Brain microvascular endothelial cell (primary cell): ENCODE results near the gene ARHGAP26.

ENCODE experiments used
- DNase-seq: peaks from one replicate; pipeline ENCODE4 v3.0.0-alpha.2; 2020
- H3K27ac ChIP-seq: fragments of 250-450 bp; sonication (Bioruptor Pico); 2 replicates; pipeline ENCODE4 v1.5.1; 2020; ENCODE audit warnings: mild to moderate bottlenecking, moderate library complexity
- H3K27me3 ChIP-seq: fragments of 250-450 bp; sonication (Bioruptor Pico); replicated peaks from 2 replicates; pipeline ENCODE4 v1.5.1; 2020; ENCODE audit warnings: mild to moderate bottlenecking
- H3K36me3 ChIP-seq: fragments of 250-450 bp; sonication (Bioruptor Pico); replicated peaks from 2 replicates; pipeline ENCODE4 v1.5.1; 2020; ENCODE audit warnings: mild to moderate bottlenecking
- H3K4me3 ChIP-seq: 2 replicates; pipeline ENCODE4 v1.5.1; 2011; ENCODE audit warnings: low read depth, mild to moderate bottlenecking, control low read depth, low read length, moderate library complexity
- in situ Hi-C: cut with HindIII; loops from 2 replicates; pipeline ENCODE4 v1.10.0; 2017; ENCODE audit warnings: low sequenced_read_pairs, low pct_ligation_motif_present
- TF ChIP-seq, protein P1 (sequence below): IDR thresholded peaks from 2 replicates; pipeline ENCODE4 v1.5.1; 2011; ENCODE audit warnings: low read depth, mild to moderate bottlenecking, moderate library complexity, low read length, control low read depth, inconsistent platforms; ENCODE audit errors: missing control alignments

Gene ARHGAP26

DNA sequence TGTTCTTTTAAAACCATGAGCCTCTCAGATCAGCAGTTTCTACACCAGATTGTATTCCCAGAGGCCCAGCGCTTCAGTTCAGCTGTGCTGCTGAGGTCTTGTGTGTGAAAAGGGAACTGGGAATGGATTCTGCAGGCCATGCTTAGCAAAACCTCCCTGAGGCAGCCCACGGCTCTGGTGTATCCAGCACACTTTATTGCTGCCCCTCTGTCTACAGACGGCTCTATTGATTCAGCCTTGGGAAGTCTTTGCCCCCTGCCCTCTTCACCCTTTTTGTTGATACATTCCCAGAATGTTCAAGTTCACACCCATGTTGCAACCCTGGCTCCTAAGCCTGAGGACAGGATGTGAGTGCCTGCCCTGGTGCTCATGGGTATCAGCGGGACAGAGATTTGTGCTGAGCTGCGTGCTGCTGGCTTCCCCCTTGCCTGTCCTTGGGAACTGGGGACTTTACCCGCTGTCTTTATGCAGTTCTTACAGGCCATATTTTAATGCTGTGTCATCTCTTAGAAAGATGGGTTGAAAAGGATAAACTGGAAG lies 37.3 kb downstream of the ARHGAP26 start:
- in situ Hi-C loops, result no loop called here
- no peak overlapping the region for H3K4me3 ChIP-seq
- no peak overlapping the region for H3K27ac ChIP-seq
- no peaks in the 10 kb centered on the region for H3K27me3 ChIP-seq
- H3K36me3 ChIP-seq, result no peaks in the 10 kb centered on the region
- no peak for DNase-seq
- TF ChIP-seq, protein P1, sequence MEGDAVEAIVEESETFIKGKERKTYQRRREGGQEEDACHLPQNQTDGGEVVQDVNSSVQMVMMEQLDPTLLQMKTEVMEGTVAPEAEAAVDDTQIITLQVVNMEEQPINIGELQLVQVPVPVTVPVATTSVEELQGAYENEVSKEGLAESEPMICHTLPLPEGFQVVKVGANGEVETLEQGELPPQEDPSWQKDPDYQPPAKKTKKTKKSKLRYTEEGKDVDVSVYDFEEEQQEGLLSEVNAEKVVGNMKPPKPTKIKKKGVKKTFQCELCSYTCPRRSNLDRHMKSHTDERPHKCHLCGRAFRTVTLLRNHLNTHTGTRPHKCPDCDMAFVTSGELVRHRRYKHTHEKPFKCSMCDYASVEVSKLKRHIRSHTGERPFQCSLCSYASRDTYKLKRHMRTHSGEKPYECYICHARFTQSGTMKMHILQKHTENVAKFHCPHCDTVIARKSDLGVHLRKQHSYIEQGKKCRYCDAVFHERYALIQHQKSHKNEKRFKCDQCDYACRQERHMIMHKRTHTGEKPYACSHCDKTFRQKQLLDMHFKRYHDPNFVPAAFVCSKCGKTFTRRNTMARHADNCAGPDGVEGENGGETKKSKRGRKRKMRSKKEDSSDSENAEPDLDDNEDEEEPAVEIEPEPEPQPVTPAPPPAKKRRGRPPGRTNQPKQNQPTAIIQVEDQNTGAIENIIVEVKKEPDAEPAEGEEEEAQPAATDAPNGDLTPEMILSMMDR, result no peak

DNA sequence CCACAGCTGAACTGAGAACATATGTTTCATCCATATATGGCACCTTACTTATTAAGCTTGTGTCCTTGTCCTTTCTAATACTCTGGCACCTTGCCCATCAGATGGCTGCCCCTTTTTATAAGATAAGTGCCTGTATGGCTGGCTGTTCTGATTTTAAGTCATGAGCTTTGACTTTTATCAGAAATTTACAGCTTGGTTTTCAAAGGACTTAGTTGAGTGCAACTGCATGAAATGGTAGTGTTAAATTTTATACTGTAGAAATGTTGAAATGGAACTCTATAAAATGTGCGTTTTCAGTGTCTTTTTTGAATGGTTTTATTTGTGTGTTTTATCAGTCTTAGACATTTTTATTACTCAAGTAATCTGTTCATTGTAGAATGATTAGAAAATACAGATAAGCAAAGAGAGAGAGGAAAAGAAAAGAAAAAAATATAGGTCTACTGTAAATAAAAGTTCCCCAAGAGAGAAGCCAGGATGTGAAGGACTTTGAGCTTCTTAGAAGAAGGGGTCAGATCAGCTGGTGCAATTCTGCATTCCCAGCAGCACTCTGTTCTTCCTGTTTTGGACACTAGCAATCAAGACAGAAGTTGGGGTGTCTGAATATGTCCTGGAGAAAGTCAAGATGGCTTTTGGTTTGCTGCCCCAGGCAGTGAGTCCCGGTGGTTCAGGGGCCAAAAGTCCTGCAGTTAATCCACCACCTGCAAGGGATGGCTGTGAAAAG lies 38.9 kb downstream of the ARHGAP26 start:
- H3K4me3 ChIP-seq, result no peak overlapping the region
- in situ Hi-C loops, result no loop called here
- no peak for DNase-seq
- TF ChIP-seq, protein P1, result no peak
- H3K27ac ChIP-seq, result no peak overlapping the region
- no peaks in the 10 kb centered on the region for H3K27me3 ChIP-seq
- no peaks in the 10 kb centered on the region for H3K36me3 ChIP-seq

DNA sequence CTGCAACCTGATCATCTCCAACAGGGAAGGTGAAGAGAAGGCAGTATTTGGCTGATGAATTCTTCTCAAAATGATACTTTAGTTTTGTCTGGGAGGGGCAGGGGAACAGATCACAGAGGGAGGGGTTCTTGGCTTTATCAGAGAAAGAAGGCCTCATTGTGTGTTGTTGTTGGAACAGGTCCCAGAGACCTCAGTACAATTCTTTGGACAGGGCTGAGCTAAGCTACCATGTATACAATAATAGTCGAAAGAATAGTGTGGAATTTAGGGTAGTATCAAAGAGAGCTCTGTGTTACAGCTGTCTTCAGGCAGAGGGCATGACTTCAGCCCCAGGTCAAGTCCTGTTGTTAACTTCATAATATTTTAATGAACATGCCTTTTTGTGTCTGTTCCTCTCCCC lies 39.9 kb downstream of the ARHGAP26 start:
- Histone ChIP-seq H3K4me3 (no peak overlapping the region), H3K27ac (no peak overlapping the region), H3K36me3 (no peaks in the 10 kb centered on the region), H3K27me3 (no peaks in the 10 kb centered on the region)
- in situ Hi-C loops, result no loop called here
- no peak for DNase-seq
- TF ChIP-seq, protein P1, result no peak

DNA sequence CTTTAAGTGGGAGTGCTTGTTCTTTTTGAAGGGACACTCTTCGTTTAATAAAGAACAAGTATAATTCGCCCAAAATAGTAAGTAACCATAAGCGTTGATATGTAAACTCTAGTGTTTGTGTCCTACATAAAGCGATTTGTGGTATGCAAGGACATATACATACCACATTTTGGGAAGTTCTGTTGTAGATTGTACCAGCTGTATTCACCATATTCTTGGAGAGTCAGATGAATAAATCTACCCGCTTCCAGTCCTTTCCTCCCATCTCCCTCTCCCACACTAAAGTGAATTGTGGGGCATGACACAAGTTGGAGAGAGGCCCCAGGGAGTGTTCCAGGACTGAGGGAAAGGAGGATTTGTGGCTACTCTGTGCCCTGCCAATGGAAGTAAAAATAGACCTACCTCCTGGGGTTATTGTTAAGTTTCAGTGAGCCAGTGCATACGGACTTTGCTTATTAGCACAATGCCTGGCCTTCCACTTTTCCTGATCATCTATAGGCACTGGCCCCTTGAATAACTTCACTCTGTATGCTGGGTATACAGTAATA lies 40.6 kb downstream of the ARHGAP26 start:
- Histone ChIP-seq H3K4me3 (no peak overlapping the region), H3K27ac (no peak overlapping the region), H3K36me3 (no peaks in the 10 kb centered on the region), H3K27me3 (no peaks in the 10 kb centered on the region)
- TF ChIP-seq, protein P1, result no peak
- in situ Hi-C loops, result no loop called here
- DNase-seq, result no peak

DNA sequence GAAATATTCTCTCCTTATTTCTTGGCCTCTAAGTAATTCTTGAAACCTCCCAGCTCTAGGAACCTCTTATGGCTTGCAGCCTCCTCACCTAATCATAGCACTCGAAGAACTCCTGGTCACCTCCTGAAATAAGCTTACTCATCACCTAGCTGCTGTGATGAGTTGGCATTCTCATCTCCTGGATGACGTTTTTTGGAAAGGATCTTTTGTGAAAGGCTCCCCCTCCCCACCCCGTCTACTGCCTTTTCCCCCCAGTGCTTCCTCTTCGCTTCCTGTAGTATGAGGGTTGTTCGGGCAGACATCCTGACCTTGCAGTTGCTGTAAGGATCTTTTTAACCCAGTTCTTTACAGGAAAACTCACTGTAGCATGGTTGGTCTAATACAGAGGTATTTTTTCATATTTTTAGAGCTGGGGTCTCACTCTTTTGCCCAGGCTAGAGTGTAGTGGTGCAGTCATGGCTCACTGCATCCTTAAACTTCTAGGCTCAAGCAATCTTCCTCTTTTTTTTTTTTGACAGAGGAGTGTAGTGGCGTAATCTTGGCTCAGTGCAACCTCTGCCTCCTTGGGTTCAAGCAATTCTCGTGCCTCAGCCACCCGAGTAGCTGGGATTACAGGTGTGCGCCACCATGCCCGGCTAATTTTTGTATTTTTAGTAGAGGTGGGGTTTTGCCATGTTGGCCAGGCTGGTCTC lies 41.8 kb downstream of the ARHGAP26 start:
- in situ Hi-C loops, result no loop called here

More for the DNA sequence above, 41.8 kb downstream of the ARHGAP26 start:
- no peak overlapping the region for H3K4me3 ChIP-seq
- H3K27ac ChIP-seq, result no peak overlapping the region
- TF ChIP-seq, protein P1, result no peak
- DNase-seq, result no peak
- no peaks in the 10 kb centered on the region for H3K36me3 ChIP-seq
- H3K27me3 ChIP-seq, result no peaks in the 10 kb centered on the region
